Smooth muscle cell (in vitro differentiated cells): ENCODE data around the gene SCFD1. TPM values are rescaled to one million over a fixed set of nuclear protein-coding genes. Genes with fewer than 3 reads are reported as not detected.
"Not testable (repeated sequence)": the region's sequence is repeated elsewhere in the genome, so short reads cannot be mapped to it uniquely, and the experiment has no call there.

Experiments
- DNase-seq: peaks from one replicate; lab custom pipeline; 2025; ENCODE audit not compliant: unreplicated experiment; lab: John Stamatoyannopoulos, UW
- H2AFZ ChIP-seq: fragments of 200-600 bp; sonication (generic); 2 replicates; pipeline ENCODE4 v1.6.0; 2016; ENCODE audit warnings: antibody characterized with exemption, low read depth, mild to moderate bottlenecking
- H3F3A ChIP-seq: fragments of 200-600 bp; sonication (generic); 2 replicates; pipeline ENCODE4 v1.6.0; 2017; ENCODE audit warnings: antibody characterized with exemption, low read depth
- H3K27ac ChIP-seq: fragments of 200-600 bp; sonication (generic); 2 replicates; pipeline ENCODE4 v1.5.1; 2016; ENCODE audit warnings: low read depth, mild to moderate bottlenecking
- H3K27me3 ChIP-seq: fragments of 200-600 bp; sonication (generic); 2 replicates; pipeline ENCODE4 v1.6.1; 2016; ENCODE audit warnings: low read depth, mild to moderate bottlenecking
- H3K36me3 ChIP-seq: fragments of 200-600 bp; sonication (generic); 2 replicates; pipeline ENCODE4 v1.5.1; 2016; ENCODE audit warnings: low read depth
- H3K4me1 ChIP-seq: fragments of 200-600 bp; sonication (generic); 2 replicates; pipeline ENCODE4 v1.5.1; 2016; ENCODE audit warnings: low read depth
- H3K4me2 ChIP-seq: fragments of 200-600 bp; sonication (generic); 2 replicates; pipeline ENCODE4 v1.6.0; 2016; ENCODE audit warnings: mild to moderate bottlenecking
- H3K4me3 ChIP-seq: fragments of 200-600 bp; sonication (generic); 2 replicates; pipeline ENCODE4 v1.5.1; 2016; ENCODE audit warnings: mild to moderate bottlenecking
- H3K79me2 ChIP-seq: fragments of 200-600 bp; sonication (generic); 2 replicates; pipeline ENCODE4 v1.6.0; 2016; ENCODE audit warnings: low read depth, mild to moderate bottlenecking
- H3K9ac ChIP-seq: fragments of 200-600 bp; sonication (generic); 2 replicates; pipeline ENCODE4 v1.6.0; 2016; ENCODE audit warnings: low read depth
- H3K9me3 ChIP-seq: fragments of 200-600 bp; sonication (generic); replicated peaks from 2 replicates; pipeline ENCODE4 v1.5.1; 2016; ENCODE audit warnings: low read depth
- H4K20me1 ChIP-seq: fragments of 200-600 bp; sonication (generic); 2 replicates; pipeline ENCODE4 v1.6.0; 2016; ENCODE audit warnings: low read depth
- CTCF ChIP-seq: fragments of 200-600 bp; sonication (generic); IDR thresholded peaks from 2 replicates; pipeline ENCODE4 v1.5.1; 2017; ENCODE audit warnings: borderline replicate concordance, mild to moderate bottlenecking, antibody characterized with exemption; ENCODE audit not compliant: insufficient read depth, poor library complexity, severe bottlenecking
- WGBS: methylation state at CpG from one replicate; pipeline ENCODE4 v1.1.7; 2016; ENCODE audit warnings: low lambda C conversion rate; 5-methylcytosine and 5-hydroxymethylcytosine counted together
- polyA plus RNA-seq: library from polyadenylated mRNA; unstranded; fragments of >200 nt; fragmentation: Nextera tagmentation; extraction: Ambion mirVana; gene quantifications from 2 replicates; pipeline ENCODE4 v1.2.1, GENCODE V29; 2016
- total RNA-seq: library from RNA; depleted of rRNA; stranded (reverse); fragments of >200 nt; gene quantifications from 2 replicates; pipeline ENCODE4 v1.2.3, GENCODE V29; 2014

Gene SCFD1
- total and polyA plus RNA-seq, 2 experiments from 2014 or later, result 88.3 to 102 TPM

- no peaks in the 10 kb centered on the region for H3K9me3 ChIP-seq
- no peak overlapping the region for H3K4me3 ChIP-seq
- no peaks in the 10 kb centered on the region for H3K27me3 ChIP-seq
- peaks cover 35% of the 10 kb centered on the region for H3K36me3 ChIP-seq
- H3F3A ChIP-seq, result no peaks in the 10 kb centered on the region
- 92% methylated on average over 3 of the region's 3 CpGs for WGBS
- no peak for DNase-seq
- H3K79me2 ChIP-seq, result peaks cover 63% of the 10 kb centered on the region
- H2AFZ ChIP-seq, result no peak overlapping the region
- no peak for TF ChIP-seq CTCF
- no peak overlapping the region for H3K27ac ChIP-seq
- H3K4me2 ChIP-seq, result no peak overlapping the region
- H4K20me1 ChIP-seq, result peaks cover 44% of the 10 kb centered on the region
- no peaks in the 10 kb centered on the region for H3K4me1 ChIP-seq
- no peak overlapping the region for H3K9ac ChIP-seq
Observed at GRCh38 chr14:30638926-30639325, 16.8 kb downstream of the SCFD1 start.

- H3K27me3 ChIP-seq, result no peaks in the 10 kb centered on the region
- H3K9ac ChIP-seq, result no peak overlapping the region
- no peak for DNase-seq
- no peaks in the 10 kb centered on the region for H3K4me1 ChIP-seq
- H3F3A ChIP-seq, result no peaks in the 10 kb centered on the region
- no peak for TF ChIP-seq CTCF
- H3K36me3 ChIP-seq, result peaks cover 44% of the 10 kb centered on the region
- 100% methylated on average over 1 of the region's 1 CpG for WGBS
- no peaks in the 10 kb centered on the region for H3K9me3 ChIP-seq
- H3K79me2 ChIP-seq, result peaks cover 64% of the 10 kb centered on the region
- H2AFZ ChIP-seq, result no peak overlapping the region
- H3K4me2 ChIP-seq, result no peak overlapping the region
- H3K4me3 ChIP-seq, result no peak overlapping the region
- H3K27ac ChIP-seq, result no peak overlapping the region
- peaks cover 40% of the 10 kb centered on the region for H4K20me1 ChIP-seq
Observed at GRCh38 chr14:30641207-30641606, 19.1 kb downstream of the SCFD1 start.

- H3K36me3 ChIP-seq, result peaks cover 51% of the 10 kb centered on the region
- not testable (repeated sequence) for H3K4me2 ChIP-seq, H2AFZ ChIP-seq, H3K9me3 ChIP-seq, DNase-seq, H3K27me3 ChIP-seq, H3K27ac ChIP-seq, H3K4me1 ChIP-seq, H3K4me3 ChIP-seq, H3K9ac ChIP-seq, H3F3A ChIP-seq
- WGBS, result 96% methylated on average over 5 of the region's 5 CpGs
- peaks cover 45% of the 10 kb centered on the region for H4K20me1 ChIP-seq
- peaks cover 65% of the 10 kb centered on the region for H3K79me2 ChIP-seq
Observed at GRCh38 chr14:30644462-30644861, 22.3 kb downstream of the SCFD1 start.

GRCh38 chr14:30645600-30645999, 23.5 kb downstream of the SCFD1 start:
- H3K9ac ChIP-seq, result no peak overlapping the region
- H3K27me3 ChIP-seq, result no peaks in the 10 kb centered on the region
- no peak overlapping the region for H3K4me2 ChIP-seq
- no peak for TF ChIP-seq CTCF
- H3K36me3 ChIP-seq, result peaks cover 49% of the 10 kb centered on the region
- no peak overlapping the region for H2AFZ ChIP-seq
- H3K27ac ChIP-seq, result no peak overlapping the region
- peaks cover 45% of the 10 kb centered on the region for H4K20me1 ChIP-seq
- H3K4me1 ChIP-seq, result no peaks in the 10 kb centered on the region
- peaks cover 58% of the 10 kb centered on the region for H3K79me2 ChIP-seq
- no peaks in the 10 kb centered on the region for H3K9me3 ChIP-seq
- 100% methylated on average over 2 of the region's 2 CpGs for WGBS
- no peak for DNase-seq
- no peak overlapping the region for H3K4me3 ChIP-seq
- no peaks in the 10 kb centered on the region for H3F3A ChIP-seq
